Stimulated activated CD4-positive, alpha-beta T cell treated with anti-CD3 and anti-CD28 coated beads, TNF-alpha, amount 100 ng/mL, for 48 hours (primary cell): ENCODE data around the gene WFIKKN1.

Experiments
- DNase-seq, 3 donors: peaks; one replicate each; pipeline ENCODE4 v3.0.0-alpha.2; 2020; ENCODE audit warnings: low read depth in 3 of 3

Gene WFIKKN1

GRCh38 chr16:630815-631405 is at the start of gene WFIKKN1:
TSS of gene WFIKKN1 (plus strand) at chr16:630985. CDS start at chr16:631254, 269 bp downstream.
- no peak for DNase-seq

- DNase-seq: no peak
These were observed 48.6 kb upstream of the WFIKKN1 start for GRCh38 chr16:582218-582613.

GRCh38 chr16:582614-583331 is 48.0 kb upstream of the WFIKKN1 start:
- DNase-seq: no peak

- DNase-seq: no peak
These were observed 47.3 kb upstream of the WFIKKN1 start for GRCh38 chr16:583470-583814.

GRCh38 chr16:583815-584591 is 46.8 kb upstream of the WFIKKN1 start:
- no peak for DNase-seq

GRCh38 chr16:585351-585750 is 45.4 kb upstream of the WFIKKN1 start:
- no peak for DNase-seq

- DNase-seq: no peak
These were observed 44.6 kb upstream of the WFIKKN1 start for GRCh38 chr16:586047-586644.

- no peak for DNase-seq
These were observed 43.9 kb upstream of the WFIKKN1 start for GRCh38 chr16:586645-587590.

GRCh38 chr16:588639-588888 is 42.2 kb upstream of the WFIKKN1 start:
- peak; percentile 39 to 57 (median 55) for DNase-seq

GRCh38 chr16:588889-589657 is 41.7 kb upstream of the WFIKKN1 start:
- peak; percentile 95 to 96 (median 96) for DNase-seq

GRCh38 chr16:589658-590187 is 41.1 kb upstream of the WFIKKN1 start, which contains the start of gene RAB40C:
TSS of gene RAB40C (plus strand) at chr16:590066. CDS start at chr16:590292, 226 bp downstream.
- DNase-seq: peak; percentile 99

- no peak for DNase-seq
These were observed 40.5 kb upstream of the WFIKKN1 start for GRCh38 chr16:590188-590814.

- no peak for DNase-seq
These were observed 40.0 kb upstream of the WFIKKN1 start for GRCh38 chr16:590815-591200.

- no peak for DNase-seq
These were observed 39.6 kb upstream of the WFIKKN1 start for GRCh38 chr16:591231-591630.

GRCh38 chr16:591892-592517 is 38.8 kb upstream of the WFIKKN1 start:
- no peak for DNase-seq

- no peak for DNase-seq
These were observed 38.1 kb upstream of the WFIKKN1 start for GRCh38 chr16:592518-593306.

- no peak for DNase-seq
These were observed 37.4 kb upstream of the WFIKKN1 start for GRCh38 chr16:593406-593805.

- DNase-seq: no peak
These were observed 37.0 kb upstream of the WFIKKN1 start for GRCh38 chr16:593807-594206.

- DNase-seq: no peak
These were observed 35.7 kb upstream of the WFIKKN1 start for GRCh38 chr16:595094-595528.
